ENCODE results near the gene ZFR.
"Not testable (repeated sequence)": the region's sequence is repeated elsewhere in the genome, so short reads cannot be mapped to it uniquely, and the experiment has no call there.

Gene ZFR

GRCh38 chr5:32444431-32445286 is at the start of gene ZFR:
TSS of gene ZFR (minus strand) at chr5:32444740. CDS start at chr5:32444658, 82 bp downstream.
- DNase-seq (ENCODE audit: low read depth): peak; percentile 77

- DNase-seq (ENCODE audit: low read depth): no peak
Measured at GRCh38 chr5:32490972-32491557, 46.5 kb upstream of the ZFR start.

- DNase-seq (ENCODE audit: low read depth): peak; percentile 53
Measured at GRCh38 chr5:32489791-32490562, 45.4 kb upstream of the ZFR start.

- DNase-seq (ENCODE audit: low read depth): no peak
Measured at GRCh38 chr5:32487424-32487823, 42.9 kb upstream of the ZFR start.

- DNase-seq (ENCODE audit: low read depth): no peak
Measured at GRCh38 chr5:32487008-32487407, 42.5 kb upstream of the ZFR start.

GRCh38 chr5:32482193-32482592 is 37.7 kb upstream of the ZFR start:
- DNase-seq (ENCODE audit: low read depth): no peak

GRCh38 chr5:32479096-32479495 is 34.6 kb upstream of the ZFR start:
- DNase-seq (ENCODE audit: low read depth): no peak

GRCh38 chr5:32476891-32477290 is 32.4 kb upstream of the ZFR start:
- DNase-seq (ENCODE audit: low read depth): no peak

- DNase-seq (ENCODE audit: low read depth): no peak
Measured at GRCh38 chr5:32475334-32476097, 31.0 kb upstream of the ZFR start.

GRCh38 chr5:32474209-32474854 is 29.8 kb upstream of the ZFR start:
- no peak for DNase-seq (ENCODE audit: low read depth)

- DNase-seq (ENCODE audit: low read depth): no peak
Measured at GRCh38 chr5:32473072-32473471, 28.5 kb upstream of the ZFR start.

- no peak for DNase-seq (ENCODE audit: low read depth)
Measured at GRCh38 chr5:32471784-32472183, 27.2 kb upstream of the ZFR start.

GRCh38 chr5:32465076-32465475 is 20.5 kb upstream of the ZFR start:
- no peak for DNase-seq (ENCODE audit: low read depth)

- DNase-seq (ENCODE audit: low read depth): peak; percentile 66
Measured at GRCh38 chr5:32462618-32463017, 18.1 kb upstream of the ZFR start.

- peak; percentile 23 for DNase-seq (ENCODE audit: low read depth)
Measured at GRCh38 chr5:32461441-32462120, 17.0 kb upstream of the ZFR start.

GRCh38 chr5:32460702-32461101 is 16.2 kb upstream of the ZFR start:
- no peak for DNase-seq (ENCODE audit: low read depth)

- no peak for DNase-seq (ENCODE audit: low read depth)
Measured at GRCh38 chr5:32458880-32459495, 14.4 kb upstream of the ZFR start.

GRCh38 chr5:32455311-32455710 is 10.8 kb upstream of the ZFR start:
- DNase-seq (ENCODE audit: low read depth): no peak

- DNase-seq (ENCODE audit: low read depth): no peak
Measured at GRCh38 chr5:32454821-32455220, 10.3 kb upstream of the ZFR start.

- no peak for DNase-seq (ENCODE audit: low read depth)
Measured at GRCh38 chr5:32453916-32454315, 9.4 kb upstream of the ZFR start.

GRCh38 chr5:32452316-32452715 is 7.8 kb upstream of the ZFR start:
- DNase-seq (ENCODE audit: low read depth): not testable (repeated sequence)
